ENCODE data around the gene SENP2.

Gene SENP2

GRCh38 chr3:185594073-185594472, 8.0 kb downstream of the SENP2 start:
- H3K36me3 ChIP-seq (ENCODE audit: insufficient read depth, low read length), result peaks cover 4% of the 10 kb centered on the region
- H3K27me3 ChIP-seq (ENCODE audit: control insufficient read depth in 1 of 2, insufficient read depth in 2 of 2, low read length in 2 of 2), result no peaks in the 10 kb centered on the region
- no peak overlapping the region for H3K27ac ChIP-seq (ENCODE audit: low read depth, low read length)
- H3K4me3 ChIP-seq (ENCODE audit: low read depth in 1 of 2, low read length in 2 of 2), result no peak overlapping the region
- no peak overlapping the region for H3K9ac ChIP-seq (ENCODE audit: low read length)
- no peaks in the 10 kb centered on the region for H3K9me3 ChIP-seq (ENCODE audit: low read length)
- H3K4me1 ChIP-seq (ENCODE audit: insufficient read depth, low read length), result peaks cover 3% of the 10 kb centered on the region

DNA sequence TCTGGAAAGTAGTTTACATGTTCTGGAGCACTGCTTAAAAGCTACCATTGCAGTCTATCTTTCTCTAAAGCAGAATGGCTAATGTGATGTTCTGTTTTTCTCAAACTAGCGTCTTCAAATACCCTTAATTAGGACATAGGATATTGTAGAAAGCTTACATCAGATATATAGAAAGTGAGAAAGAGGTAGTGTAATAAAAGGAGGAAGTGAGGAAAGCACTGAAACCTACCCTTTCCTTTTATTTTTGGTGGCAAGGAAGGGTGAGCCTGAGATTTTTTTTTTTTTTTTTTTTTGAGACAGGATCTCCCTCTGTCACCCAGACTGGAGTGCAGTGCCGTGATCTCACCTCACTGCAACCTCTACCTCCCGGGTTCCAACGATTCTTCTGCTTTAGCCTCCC, 9.4 kb downstream of the SENP2 start:
- Histone ChIP-seq H3K27ac (ENCODE audit: low read depth, low read length) (no peak overlapping the region), H3K36me3 (ENCODE audit: insufficient read depth, low read length) (peaks cover 4% of the 10 kb centered on the region), H3K27me3 (ENCODE audit: control insufficient read depth in 1 of 2, insufficient read depth in 2 of 2, low read length in 2 of 2) (no peaks in the 10 kb centered on the region), H3K4me3 (ENCODE audit: low read depth in 1 of 2, low read length in 2 of 2) (no peak overlapping the region), H3K4me1 (ENCODE audit: insufficient read depth, low read length) (no peaks in the 10 kb centered on the region), H3K9me3 (ENCODE audit: low read length) (no peaks in the 10 kb centered on the region), H3K9ac (ENCODE audit: low read length) (no peak overlapping the region)

DNA sequence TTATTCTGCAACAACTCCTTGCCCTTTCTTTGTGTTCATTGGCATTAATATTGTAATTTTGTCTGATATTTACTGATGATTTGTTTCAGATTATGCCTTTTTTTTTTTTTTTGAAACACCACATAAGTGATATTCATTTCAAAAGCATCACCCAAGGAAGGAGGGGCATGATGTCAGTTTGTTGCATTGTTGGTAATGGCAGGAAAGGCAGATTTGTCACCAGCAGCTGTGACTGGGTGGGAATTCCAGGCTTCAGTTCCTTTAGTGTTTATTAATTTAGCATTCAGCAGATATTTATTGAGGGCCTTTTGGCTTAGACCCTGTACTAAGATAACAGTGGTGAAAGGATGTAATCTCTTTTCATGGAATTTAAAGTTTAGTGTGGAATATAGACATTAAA, 19.5 kb downstream of the SENP2 start:
- Histone ChIP-seq H3K9me3 (ENCODE audit: low read length) (no peaks in the 10 kb centered on the region), H3K4me1 (ENCODE audit: insufficient read depth, low read length) (no peaks in the 10 kb centered on the region), H3K4me3 (ENCODE audit: low read depth in 1 of 2, low read length in 2 of 2) (no peak overlapping the region), H3K36me3 (ENCODE audit: insufficient read depth, low read length) (peaks cover 50% of the 10 kb centered on the region), H3K27ac (ENCODE audit: low read depth, low read length) (no peak overlapping the region), H3K27me3 (ENCODE audit: control insufficient read depth in 1 of 2, insufficient read depth in 2 of 2, low read length in 2 of 2) (no peaks in the 10 kb centered on the region), H3K9ac (ENCODE audit: low read length) (no peak overlapping the region)

GRCh38 chr3:185606196-185606595, 20.1 kb downstream of the SENP2 start:
- no peaks in the 10 kb centered on the region for H3K27me3 ChIP-seq (ENCODE audit: control insufficient read depth in 1 of 2, insufficient read depth in 2 of 2, low read length in 2 of 2)
- no peak overlapping the region for H3K27ac ChIP-seq (ENCODE audit: low read depth, low read length)
- peaks cover 50% of the 10 kb centered on the region for H3K36me3 ChIP-seq (ENCODE audit: insufficient read depth, low read length)
- H3K4me3 ChIP-seq (ENCODE audit: low read depth in 1 of 2, low read length in 2 of 2), result no peak overlapping the region
- H3K9ac ChIP-seq (ENCODE audit: low read length), result no peak overlapping the region
- no peaks in the 10 kb centered on the region for H3K9me3 ChIP-seq (ENCODE audit: low read length)
- H3K4me1 ChIP-seq (ENCODE audit: insufficient read depth, low read length), result no peaks in the 10 kb centered on the region

- no peak overlapping the region for H3K4me3 ChIP-seq (ENCODE audit: low read depth in 1 of 2, low read length in 2 of 2)
- H3K9me3 ChIP-seq (ENCODE audit: low read length), result no peaks in the 10 kb centered on the region
- H3K27me3 ChIP-seq (ENCODE audit: control insufficient read depth in 1 of 2, insufficient read depth in 2 of 2, low read length in 2 of 2), result no peaks in the 10 kb centered on the region
- H3K36me3 ChIP-seq (ENCODE audit: insufficient read depth, low read length), result peaks cover 50% of the 10 kb centered on the region
- H3K9ac ChIP-seq (ENCODE audit: low read length), result no peak overlapping the region
- no peaks in the 10 kb centered on the region for H3K4me1 ChIP-seq (ENCODE audit: insufficient read depth, low read length)
- H3K27ac ChIP-seq (ENCODE audit: low read depth, low read length), result no peak overlapping the region
Observed at GRCh38 chr3:185613016-185613415, 26.9 kb downstream of the SENP2 start.

GRCh38 chr3:185623939-185624665, 38.0 kb downstream of the SENP2 start:
- Histone ChIP-seq H3K9me3 (ENCODE audit: low read length) (no peaks in the 10 kb centered on the region), H3K4me1 (ENCODE audit: insufficient read depth, low read length) (no peaks in the 10 kb centered on the region), H3K27me3 (ENCODE audit: control insufficient read depth in 1 of 2, insufficient read depth in 2 of 2, low read length in 2 of 2) (no peaks in the 10 kb centered on the region), H3K9ac (ENCODE audit: low read length) (no peak overlapping the region), H3K27ac (ENCODE audit: low read depth, low read length) (no peak overlapping the region), H3K4me3 (ENCODE audit: low read depth in 1 of 2, low read length in 2 of 2) (no peak overlapping the region), H3K36me3 (ENCODE audit: insufficient read depth, low read length) (peaks cover 37% of the 10 kb centered on the region)

- Histone ChIP-seq H3K27me3 (ENCODE audit: control insufficient read depth in 1 of 2, insufficient read depth in 2 of 2, low read length in 2 of 2) (no peaks in the 10 kb centered on the region), H3K9ac (ENCODE audit: low read length) (no peak overlapping the region), H3K36me3 (ENCODE audit: insufficient read depth, low read length) (peaks cover 45% of the 10 kb centered on the region), H3K4me1 (ENCODE audit: insufficient read depth, low read length) (peaks cover 11% of the 10 kb centered on the region), H3K4me3 (ENCODE audit: low read depth in 1 of 2, low read length in 2 of 2) (no peak overlapping the region), H3K9me3 (ENCODE audit: low read length) (no peaks in the 10 kb centered on the region), H3K27ac (ENCODE audit: low read depth, low read length) (no peak overlapping the region)
Observed at GRCh38 chr3:185625784-185626183, 39.7 kb downstream of the SENP2 start.

DNA sequence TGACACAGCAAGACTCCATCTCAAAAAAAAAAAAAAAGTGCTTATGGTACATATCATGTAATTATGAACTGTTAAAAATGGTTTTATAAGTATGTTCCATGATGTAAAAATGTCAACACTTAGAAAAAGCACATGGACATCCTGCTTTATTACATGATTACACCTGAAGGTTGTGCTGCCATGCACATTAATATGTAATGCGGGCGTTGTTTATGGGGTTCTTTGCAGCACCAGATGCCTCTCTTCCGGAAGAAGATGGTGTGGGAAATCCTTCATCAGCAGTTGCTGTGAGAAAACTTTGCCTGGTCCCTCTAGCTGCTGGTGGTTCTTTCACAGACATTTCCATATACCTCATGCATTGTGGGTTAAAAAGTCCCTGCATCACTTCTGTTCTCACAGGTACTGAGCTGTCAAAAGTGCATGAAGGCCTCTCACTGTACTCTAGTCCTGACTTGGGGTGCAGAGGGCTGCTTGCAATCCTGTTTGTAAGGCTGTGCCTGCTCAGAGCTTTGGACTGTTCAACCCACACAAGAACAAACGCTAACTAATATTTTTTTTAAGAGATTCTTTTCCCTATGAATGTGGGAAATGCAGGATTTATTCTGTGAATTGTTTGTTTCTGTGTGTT, 43.6 kb downstream of the SENP2 start:
- H3K36me3 ChIP-seq (ENCODE audit: insufficient read depth, low read length), result peaks cover 37% of the 10 kb centered on the region

GRCh38 chr3:185630182-185630622, 44.1 kb downstream of the SENP2 start:
- H3K27ac ChIP-seq (ENCODE audit: low read depth, low read length), result no peak overlapping the region
- H3K36me3 ChIP-seq (ENCODE audit: insufficient read depth, low read length), result peaks cover 37% of the 10 kb centered on the region
- H3K9me3 ChIP-seq (ENCODE audit: low read length), result no peaks in the 10 kb centered on the region
- H3K27me3 ChIP-seq (ENCODE audit: control insufficient read depth in 1 of 2, insufficient read depth in 2 of 2, low read length in 2 of 2), result no peaks in the 10 kb centered on the region
- H3K4me3 ChIP-seq (ENCODE audit: low read depth in 1 of 2, low read length in 2 of 2), result no peak overlapping the region
- H3K4me1 ChIP-seq (ENCODE audit: insufficient read depth, low read length), result peaks cover 11% of the 10 kb centered on the region
- no peak overlapping the region for H3K9ac ChIP-seq (ENCODE audit: low read length)

More for the DNA sequence above, 43.6 kb downstream of the SENP2 start:
- H3K9me3 ChIP-seq (ENCODE audit: low read length), result no peaks in the 10 kb centered on the region
- peaks cover 11% of the 10 kb centered on the region for H3K4me1 ChIP-seq (ENCODE audit: insufficient read depth, low read length)
- H3K27me3 ChIP-seq (ENCODE audit: control insufficient read depth in 1 of 2, insufficient read depth in 2 of 2, low read length in 2 of 2), result no peaks in the 10 kb centered on the region
- H3K27ac ChIP-seq (ENCODE audit: low read depth, low read length), result no peak overlapping the region
- H3K9ac ChIP-seq (ENCODE audit: low read length), result no peak overlapping the region
- no peak overlapping the region for H3K4me3 ChIP-seq (ENCODE audit: low read depth in 1 of 2, low read length in 2 of 2)

GRCh38 chr3:185631108-185631507, 45.0 kb downstream of the SENP2 start:
- H3K9ac ChIP-seq (ENCODE audit: low read length), result no peak overlapping the region
- no peaks in the 10 kb centered on the region for H3K9me3 ChIP-seq (ENCODE audit: low read length)
- H3K4me1 ChIP-seq (ENCODE audit: insufficient read depth, low read length), result peaks cover 11% of the 10 kb centered on the region
- H3K27ac ChIP-seq (ENCODE audit: low read depth, low read length), result no peak overlapping the region
- no peak overlapping the region for H3K4me3 ChIP-seq (ENCODE audit: low read depth in 1 of 2, low read length in 2 of 2)
- peaks cover 28% of the 10 kb centered on the region for H3K36me3 ChIP-seq (ENCODE audit: insufficient read depth, low read length)
- no peaks in the 10 kb centered on the region for H3K27me3 ChIP-seq (ENCODE audit: control insufficient read depth in 1 of 2, insufficient read depth in 2 of 2, low read length in 2 of 2)

DNA sequence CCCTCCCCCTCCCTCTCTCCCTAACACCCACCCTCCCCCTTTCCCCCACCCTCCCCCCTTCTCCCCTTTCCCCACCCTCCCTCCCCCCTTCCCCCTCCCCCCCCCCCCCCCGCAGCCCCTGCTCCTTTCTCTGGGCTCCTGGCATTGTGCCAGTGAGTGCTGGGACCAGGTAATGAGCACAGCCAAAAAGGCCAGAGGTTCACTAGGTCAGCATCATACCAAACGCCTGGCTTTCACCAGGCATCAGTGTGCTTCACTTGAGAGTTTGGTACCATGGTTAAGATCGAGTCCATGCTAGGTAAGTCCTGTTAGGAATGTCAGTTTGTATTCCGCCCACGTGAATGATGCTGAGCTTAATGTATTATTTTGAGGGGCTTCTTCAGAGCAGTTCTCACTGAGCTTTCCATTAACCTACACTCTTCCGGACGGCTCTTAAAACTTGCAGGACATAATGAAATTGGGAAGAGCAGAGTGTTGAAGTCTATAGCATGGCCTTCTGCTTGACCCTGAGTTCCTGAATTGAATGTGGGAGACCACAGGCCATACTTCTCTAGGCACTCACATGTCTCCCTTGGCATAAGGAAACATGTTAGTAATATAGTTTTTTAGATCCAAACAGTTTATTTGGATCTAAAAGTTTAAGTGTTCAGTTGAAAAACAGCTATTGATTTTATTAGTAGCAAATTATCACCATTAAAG, 45.6 kb downstream of the SENP2 start:
- Histone ChIP-seq H3K4me1 (ENCODE audit: insufficient read depth, low read length) (peaks cover 11% of the 10 kb centered on the region), H3K4me3 (ENCODE audit: low read depth in 1 of 2, low read length in 2 of 2) (no peak overlapping the region), H3K9me3 (ENCODE audit: low read length) (no peaks in the 10 kb centered on the region), H3K27ac (ENCODE audit: low read depth, low read length) (no peak overlapping the region), H3K9ac (ENCODE audit: low read length) (no peak overlapping the region), H3K27me3 (ENCODE audit: control insufficient read depth in 1 of 2, insufficient read depth in 2 of 2, low read length in 2 of 2) (no peaks in the 10 kb centered on the region), H3K36me3 (ENCODE audit: insufficient read depth, low read length) (peaks cover 24% of the 10 kb centered on the region)

All from muscle layer of colon (tissue), 2 donors.